ENCODE data around the gene NRP1. TPM values are rescaled to one million over a fixed set of nuclear protein-coding genes. Genes with fewer than 3 reads are reported as not detected.

The NRP1 gene
- total and polyA plus RNA-seq, 12 donors, result 45.3 to 229 (median 157) TPM

DNA sequence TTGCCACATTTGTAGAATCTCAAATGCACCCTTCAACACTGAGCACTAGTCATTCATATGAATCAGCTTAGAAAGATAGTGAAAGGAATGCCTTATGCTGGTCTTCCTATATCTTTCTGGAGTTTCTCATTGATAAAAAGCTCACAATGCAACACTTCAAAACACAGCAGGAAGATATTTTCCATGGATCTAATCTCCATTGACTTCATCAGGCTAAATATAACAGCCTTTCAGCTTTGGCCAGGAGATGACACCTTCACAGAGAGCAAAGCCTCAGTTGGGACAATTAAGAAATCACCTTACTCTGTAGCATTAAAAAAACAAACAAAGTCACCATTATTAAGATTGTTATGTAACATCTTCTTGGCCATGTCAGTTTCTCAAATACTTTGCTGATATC is 6.7 kb downstream of the NRP1 start:
- DNase-seq, result no peak
- no peaks in the 10 kb centered on the region for H3K9me3 ChIP-seq
- H3K27ac ChIP-seq, result peak overlapping the region in 9 of 10 donors; percentile 4 to 99 (median 63)
- H3K27me3 ChIP-seq, result no peaks in the 10 kb centered on the region
- ATAC-seq, result peak in 5 of 8 donors; percentile 25 to 65 (median 52)
- peak overlapping the region in 7 of 10 donors; percentile 15 to 95 (median 93) for H3K4me3 ChIP-seq
- TF ChIP-seq CTCF (IDR thresholded peaks at IDR 0.05), result peak in 5 of 9 donors; percentile 19 to 57 (median 41)
- peaks cover 6 to 89% (median 72%) of the 10 kb centered on the region in 9 donors for H3K4me1 ChIP-seq
- intact Hi-C loops (cut with DNase I), result loop anchor here in 3 of 10 donors (5.0 kb wide), 3 partner anchors 35 to 135 kb away; no protein-coding TSS in a partner anchor
- H3K36me3 ChIP-seq, result peaks cover 0 to 77% (median 25%) of the 10 kb centered on the region in 9 donors

GRCh38 chr10:33326933-33327332 is 7.5 kb downstream of the NRP1 start:
- Histone ChIP-seq H3K4me3 (peak overlapping the region in 6 of 10 donors; percentile 10 to 95 (median 93)), H3K36me3 (peaks cover 0 to 85% (median 25%) of the 10 kb centered on the region in 9 donors), H3K4me1 (peaks cover 6 to 97% (median 80%) of the 10 kb centered on the region in 9 donors), H3K9me3 (no peaks in the 10 kb centered on the region), H3K27ac (peak overlapping the region in 8 of 10 donors; percentile 34 to 99 (median 64)), H3K27me3 (no peaks in the 10 kb centered on the region)
- WGBS, 2 donors, result 44 to 45% methylated on average over 2 of the region's 2 CpGs
- intact Hi-C loops (cut with DNase I), result loop anchor here in 3 of 10 donors (5.0 kb wide), 3 partner anchors 35 to 135 kb away; no protein-coding TSS in a partner anchor
- DNase-seq (no peak), ATAC-seq (no peak)
- TF ChIP-seq CTCF (IDR thresholded peaks at IDR 0.05), result no peak

DNA sequence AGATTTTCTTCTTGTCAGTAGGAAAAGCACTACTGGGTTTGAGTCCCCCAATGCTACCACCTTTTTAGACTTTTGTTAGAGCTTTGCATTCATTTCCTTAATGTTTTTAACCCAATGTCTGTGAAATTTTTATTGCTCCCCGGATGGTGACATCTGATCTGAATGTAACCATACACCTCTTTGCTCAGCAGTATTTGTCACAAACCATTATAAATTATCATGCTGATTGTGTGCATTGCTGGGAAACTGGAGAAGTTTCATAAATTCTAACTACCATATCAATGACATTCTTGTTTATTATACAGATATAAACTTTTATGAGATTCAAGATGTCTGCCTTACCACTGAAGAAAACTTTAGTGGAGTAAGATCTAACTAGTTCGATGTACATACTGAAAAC is 8.5 kb downstream of the NRP1 start:
- Histone ChIP-seq H3K27ac (peak overlapping the region in 8 of 10 donors; percentile 1 to 99 (median 56)), H3K9me3 (no peaks in the 10 kb centered on the region), H3K36me3 (peaks cover 0 to 95% (median 25%) of the 10 kb centered on the region in 9 donors), H3K4me3 (peak overlapping the region in 8 of 10 donors; percentile 10 to 95 (median 82)), H3K27me3 (no peaks in the 10 kb centered on the region), H3K4me1 (peaks cover 6 to 100% (median 86%) of the 10 kb centered on the region in 9 donors)
- no peak for TF ChIP-seq CTCF (IDR thresholded peaks at IDR 0.05)
- intact Hi-C loops (cut with DNase I), result loop anchor here in 3 of 10 donors (5.0 kb wide), 3 partner anchors 34 to 134 kb away; no protein-coding TSS in a partner anchor
- 26 to 27% methylated on average over 2 of the region's 2 CpGs for WGBS, 2 donors
- ATAC-seq (no peak), DNase-seq (no peak)

DNA sequence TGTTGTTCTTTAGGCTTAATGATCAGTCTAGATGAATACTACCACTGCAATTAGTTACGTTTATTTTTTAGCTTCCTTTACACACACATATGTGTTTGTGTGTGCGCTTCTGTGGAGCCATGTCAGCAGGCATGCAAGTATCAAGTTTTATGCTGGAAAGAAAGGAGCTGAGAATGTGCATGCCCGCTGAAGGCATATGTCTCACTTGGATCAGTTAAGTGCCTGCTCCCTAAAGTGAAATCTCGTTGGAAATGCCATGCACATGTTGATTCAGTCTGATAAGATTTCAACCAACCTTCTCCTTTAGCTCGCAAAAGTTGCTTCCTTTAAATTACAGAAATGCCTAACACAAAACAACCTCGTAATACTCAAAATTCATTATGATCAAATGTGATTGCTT is 10.7 kb downstream of the NRP1 start:
- Histone ChIP-seq H3K9me3 (no peaks in the 10 kb centered on the region), H3K27ac (peak overlapping the region in 2 of 10 donors; percentile 17 to 99), H3K4me3 (peak overlapping the region in 1 of 10 donors; percentile 71), H3K4me1 (peaks cover 6 to 100% (median 84%) of the 10 kb centered on the region in 9 donors), H3K27me3 (no peaks in the 10 kb centered on the region), H3K36me3 (peaks cover 0 to 95% (median 16%) of the 10 kb centered on the region in 9 donors)
- WGBS, 2 donors, result 61 to 65% methylated on average over 6 of the region's 6 CpGs
- ATAC-seq, result no peak
- TF ChIP-seq CTCF (IDR thresholded peaks at IDR 0.05), result no peak
- no peak for DNase-seq
- intact Hi-C loops (cut with DNase I), result no loop called here
